HUES6 (cell line): ENCODE data around the gene SNRPD2.
"Not testable (repeated sequence)": the region's sequence is repeated elsewhere in the genome, so short reads cannot be mapped to it uniquely, and the experiment has no call there.

Experiments
- H3K27ac ChIP-seq: 2 replicates; pipeline ENCODE4 v1.7.0; 2013; ENCODE audit warnings: low read depth, mild to moderate bottlenecking, low read length, inconsistent platforms
- H3K27me3 ChIP-seq: 2 replicates; pipeline ENCODE4 v1.6.1; 2013; ENCODE audit warnings: low read length; ENCODE audit not compliant: control insufficient read depth, insufficient read depth
- H3K36me3 ChIP-seq: 2 replicates; pipeline ENCODE4 v1.6.1; 2013; ENCODE audit warnings: low read length; ENCODE audit not compliant: control insufficient read depth, insufficient read depth
- H3K4me1 ChIP-seq: 2 replicates; pipeline ENCODE4 v1.6.1; 2013; ENCODE audit warnings: low read length; ENCODE audit not compliant: control insufficient read depth, insufficient read depth
- H3K4me3 ChIP-seq: 2 replicates; pipeline ENCODE4 v1.5.1; 2013; ENCODE audit warnings: low read depth, low read length
- H3K9ac ChIP-seq: one replicate; pipeline ENCODE4 v1.6.1; 2013; ENCODE audit warnings: mild to moderate bottlenecking, low read length
- H3K9me3 ChIP-seq: 2 replicates; pipeline ENCODE4 v1.6.1; 2013; ENCODE audit warnings: low read depth, low read length; ENCODE audit not compliant: control insufficient read depth, insufficient read depth

Gene SNRPD2

DNA sequence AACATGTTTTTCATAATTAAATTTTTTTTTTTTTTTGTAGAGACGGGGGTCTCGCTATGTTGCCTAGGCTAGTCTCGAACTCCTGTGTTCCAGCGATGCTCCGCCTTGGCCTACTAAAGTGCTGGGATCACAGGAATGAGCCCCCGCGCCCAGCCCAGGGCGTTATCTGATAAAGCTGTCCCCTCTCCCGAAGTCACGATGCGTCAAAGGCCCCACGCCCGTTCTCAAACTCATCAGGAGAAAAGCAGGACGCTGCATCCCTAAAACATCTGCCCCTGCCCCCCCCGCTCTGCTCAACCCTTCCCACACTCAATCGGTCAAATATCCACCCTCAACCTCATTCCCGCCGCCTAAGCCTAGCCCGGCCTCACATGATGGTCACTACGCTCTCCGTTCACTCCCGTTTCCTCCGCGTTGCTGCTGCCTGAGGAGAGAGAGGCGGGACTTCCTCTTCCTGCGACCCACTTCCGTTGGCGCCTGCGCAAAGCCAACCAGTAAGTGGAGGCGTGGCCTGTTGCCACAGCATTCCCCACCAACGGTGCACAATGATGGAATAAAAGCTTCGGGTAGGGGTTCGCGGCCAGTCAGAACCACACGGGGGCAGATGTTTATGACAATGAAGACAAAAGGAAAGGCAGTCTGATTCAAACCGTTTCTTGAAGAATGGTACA is at the start of gene SNRPD2:
Gene SNRPD2, minus strand, starts transcription at position 438 of the 671 bp plus-strand sequence. Its CDS starts 65 bp downstream, at position 373.
- H3K9me3 ChIP-seq = no peaks in the 10 kb centered on the region
- peak within 1 kb of the TSS; percentile 94 for H3K9ac ChIP-seq
- peak within 1 kb of the TSS; percentile 94 for H3K4me3 ChIP-seq
- peaks cover 2% of the 10 kb centered on the region; the same call in 1 of the 2 replicates for H3K4me1 ChIP-seq
- peak within 1 kb of the TSS; percentile 24; the same call in 1 of the 2 replicates for H3K27ac ChIP-seq
- peaks cover 44% of the 10 kb centered on the region for H3K36me3 ChIP-seq
- no peaks in the 10 kb centered on the region for H3K27me3 ChIP-seq

DNA sequence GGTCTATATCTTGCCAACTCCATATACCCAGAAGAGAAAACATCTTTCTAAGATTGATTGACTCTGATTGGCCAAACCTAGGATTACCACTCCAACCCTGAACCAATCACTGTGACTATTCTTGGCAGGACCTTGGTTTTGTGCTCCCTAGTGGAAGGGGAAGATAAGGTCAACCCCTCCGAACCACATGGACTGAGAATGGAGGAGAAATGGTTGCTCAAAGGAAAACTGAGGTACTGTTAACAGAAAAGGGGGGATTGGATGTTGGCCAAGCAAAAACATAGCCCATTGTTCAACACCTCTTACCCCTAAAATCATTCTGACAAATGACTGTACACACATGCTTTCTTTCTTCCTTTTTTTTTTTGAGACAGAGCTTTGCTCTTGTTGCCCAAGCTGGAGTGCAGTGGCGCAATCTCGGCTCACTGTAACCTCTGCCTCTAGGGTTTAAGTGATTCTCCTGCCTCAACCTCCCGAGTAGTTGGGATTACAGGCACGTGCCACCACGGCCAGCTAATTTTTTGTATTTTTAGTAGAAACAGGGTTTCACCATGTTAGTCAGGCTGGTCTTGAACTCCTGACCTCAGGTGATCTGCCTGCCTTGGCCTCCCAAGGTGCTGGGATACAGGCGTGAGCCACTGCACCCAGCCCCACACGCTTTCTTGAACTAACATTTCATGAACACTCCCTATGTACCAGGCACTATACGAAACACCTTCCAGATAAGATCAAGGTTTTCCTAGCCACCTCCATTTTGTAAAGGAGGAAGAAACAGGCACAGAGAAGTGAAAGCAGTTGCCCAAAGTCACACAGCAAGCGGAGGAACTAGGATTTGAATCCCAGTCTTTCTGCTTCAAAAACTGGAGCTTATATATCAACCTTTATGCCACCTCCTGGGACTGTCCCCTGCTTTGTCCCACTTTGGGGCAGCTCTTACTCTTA is 48.0 kb upstream of the SNRPD2 start:
- no peak overlapping the region for H3K4me3 ChIP-seq
- no peaks in the 10 kb centered on the region for H3K9me3 ChIP-seq
- no peaks in the 10 kb centered on the region for H3K36me3 ChIP-seq
- no peaks in the 10 kb centered on the region; the same call in 1 of the 2 replicates for H3K4me1 ChIP-seq
- H3K27ac ChIP-seq = no peak overlapping the region
- no peaks in the 10 kb centered on the region for H3K27me3 ChIP-seq
- H3K9ac ChIP-seq = no peak overlapping the region

DNA sequence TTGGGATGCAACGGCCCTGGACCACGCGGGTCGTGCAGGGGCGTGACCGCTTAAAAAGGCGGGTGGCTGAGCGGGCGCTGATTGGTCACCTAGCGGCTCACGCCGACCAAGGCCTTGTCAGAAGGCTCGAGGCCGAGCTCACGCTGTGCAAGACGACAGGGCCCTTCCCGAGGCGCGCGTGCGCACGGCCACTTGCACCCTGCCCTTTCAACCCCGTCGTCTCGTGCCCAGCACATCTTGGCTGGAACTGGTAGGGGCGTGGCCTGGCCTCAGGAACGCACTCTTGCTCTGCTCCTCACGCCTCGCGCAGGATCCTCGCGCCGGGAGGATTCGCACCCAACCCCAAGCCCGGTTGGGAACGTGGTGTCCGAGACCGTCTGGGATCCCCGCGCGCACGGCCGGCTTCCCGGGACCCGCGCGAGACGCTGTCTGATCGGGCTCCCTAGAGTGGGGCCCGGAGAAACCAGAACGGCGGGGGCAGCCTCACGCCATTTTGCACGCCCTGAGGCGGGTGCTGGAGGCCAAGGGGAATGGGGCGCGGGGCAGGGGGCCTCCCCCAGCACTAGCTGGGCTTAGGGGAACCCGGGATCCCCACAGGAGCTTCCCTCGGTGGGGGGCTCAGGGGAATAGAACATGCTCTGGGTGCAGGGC is 41.5 kb upstream of the SNRPD2 start, which contains the start of gene MEIOSIN:
Gene MEIOSIN, plus strand, starts transcription at position 280 of the 651 bp plus-strand sequence. CDS start 1,938 bp downstream, outside the sequence.
- Histone ChIP-seq H3K36me3 (no peaks in the 10 kb centered on the region), H3K4me3 (no peak within 1 kb of the TSS), H3K9me3 (no peaks in the 10 kb centered on the region), H3K27ac (no peak within 1 kb of the TSS), H3K4me1 (peaks cover 1% of the 10 kb centered on the region; the same call in 1 of the 2 replicates), H3K27me3 (no peaks in the 10 kb centered on the region), H3K9ac (no peak within 1 kb of the TSS)

DNA sequence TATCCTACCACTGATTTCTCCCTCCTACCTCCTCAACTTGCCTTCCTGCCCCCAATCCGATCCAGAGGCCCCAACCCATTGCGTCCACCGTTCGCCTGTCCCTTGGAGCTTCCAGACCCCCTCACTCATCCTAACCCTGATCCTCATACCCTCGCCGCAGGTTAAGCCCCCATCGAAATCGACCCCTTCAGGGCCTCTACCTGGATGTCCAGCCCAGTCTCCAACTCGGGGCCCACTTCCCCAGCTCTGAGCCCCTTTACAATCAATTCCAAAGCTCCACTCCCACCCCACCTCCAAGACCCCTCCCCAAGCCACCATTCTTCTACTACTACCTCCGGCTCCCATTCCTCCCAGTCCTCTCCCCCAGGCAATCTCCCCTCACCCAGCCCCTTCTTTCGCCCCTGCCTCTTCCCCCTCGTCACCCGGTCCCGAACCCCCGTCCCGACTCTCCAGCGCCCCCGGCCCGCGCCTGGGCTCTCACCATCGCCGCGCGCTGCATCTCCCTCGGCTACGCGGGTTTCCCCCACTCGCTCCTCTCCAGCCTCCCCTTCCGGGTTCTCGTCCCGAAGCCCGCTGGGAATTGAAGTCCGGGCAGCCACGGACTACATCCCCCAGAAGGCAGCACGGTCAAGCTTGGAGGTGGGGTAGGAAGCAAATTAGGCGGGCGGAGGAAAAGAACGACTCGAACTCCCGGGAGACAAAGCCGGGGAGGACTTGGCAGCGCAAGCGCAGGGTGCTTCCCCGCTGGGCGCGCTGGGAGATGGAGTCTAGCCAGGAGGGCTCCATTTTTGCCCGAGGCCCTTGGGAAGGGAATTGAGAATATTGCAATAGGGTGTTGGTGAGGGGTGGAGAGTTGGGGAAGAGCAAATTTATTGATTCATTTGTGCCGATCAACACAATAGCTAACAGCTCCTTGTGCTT is 38.9 kb upstream of the SNRPD2 start, which contains the start of gene FBXO46:
Gene FBXO46, minus strand, starts transcription at position 529 of the 921 bp plus-strand sequence. CDS start 17,401 bp downstream, outside the sequence.
- Histone ChIP-seq H3K27me3 (no peaks in the 10 kb centered on the region), H3K36me3 (no peaks in the 10 kb centered on the region), H3K4me3 (peak within 1 kb of the TSS; percentile 88), H3K4me1 (peaks cover 4% of the 10 kb centered on the region; the same call in 1 of the 2 replicates), H3K9ac (peak within 1 kb of the TSS; percentile 82), H3K9me3 (no peaks in the 10 kb centered on the region), H3K27ac (peak within 1 kb of the TSS; percentile 33; the same call in 1 of the 2 replicates)

DNA sequence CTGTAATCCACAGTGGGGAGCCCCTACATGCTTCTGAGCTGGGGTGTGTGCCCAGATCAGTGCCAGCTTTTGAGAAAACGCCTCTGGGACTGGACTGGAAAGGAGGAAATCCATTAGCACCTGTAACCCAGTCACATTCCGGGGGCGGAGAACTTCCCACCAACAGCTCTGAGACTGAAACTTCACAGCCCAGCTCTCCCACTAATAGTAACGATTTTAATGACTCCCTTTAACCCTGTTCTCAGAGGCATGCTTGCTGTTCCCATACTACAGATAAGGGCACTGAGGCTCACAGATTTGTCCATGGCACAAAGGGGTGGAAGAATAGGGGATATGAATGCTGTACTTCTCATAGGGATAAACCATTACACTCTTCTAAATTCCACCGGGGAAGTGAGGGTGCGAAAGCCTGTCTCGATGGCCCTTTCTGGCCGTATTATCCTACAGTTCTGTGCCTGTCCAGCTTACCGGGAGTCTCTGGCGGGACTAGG is 38.1 kb upstream of the SNRPD2 start:
- no peaks in the 10 kb centered on the region for H3K36me3 ChIP-seq
- no peaks in the 10 kb centered on the region for H3K27me3 ChIP-seq
- H3K4me3 ChIP-seq = peak overlapping the region; percentile 88
- H3K9me3 ChIP-seq = no peaks in the 10 kb centered on the region
- H3K27ac ChIP-seq = peak overlapping the region; percentile 33; the same call in 1 of the 2 replicates
- peak overlapping the region; percentile 82 for H3K9ac ChIP-seq
- peaks cover 4% of the 10 kb centered on the region; the same call in 1 of the 2 replicates for H3K4me1 ChIP-seq

DNA sequence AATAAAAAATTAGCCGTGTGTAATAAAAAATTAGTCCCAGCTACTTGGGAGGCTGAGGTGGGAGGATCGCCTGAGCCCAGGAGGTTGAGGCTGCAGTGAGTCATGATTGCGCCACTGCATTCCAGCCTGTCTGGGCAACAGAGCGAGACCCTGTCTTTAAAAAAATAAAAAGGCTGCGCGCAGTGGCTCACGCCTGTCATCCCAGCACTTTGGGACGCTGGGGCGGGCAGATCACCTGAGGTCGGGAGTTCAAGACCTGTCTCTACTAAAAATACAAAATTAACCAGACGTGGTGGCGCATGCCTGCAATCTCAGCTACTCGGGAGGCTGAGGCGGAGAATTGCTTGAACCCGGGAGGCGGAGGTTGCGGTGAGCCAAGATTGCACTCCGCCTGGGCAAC is 36.9 kb upstream of the SNRPD2 start:
- H3K27me3 ChIP-seq, H3K9me3 ChIP-seq, H3K36me3 ChIP-seq, H3K9ac ChIP-seq, H3K4me1 ChIP-seq, H3K27ac ChIP-seq, H3K4me3 ChIP-seq: not testable (repeated sequence)

DNA sequence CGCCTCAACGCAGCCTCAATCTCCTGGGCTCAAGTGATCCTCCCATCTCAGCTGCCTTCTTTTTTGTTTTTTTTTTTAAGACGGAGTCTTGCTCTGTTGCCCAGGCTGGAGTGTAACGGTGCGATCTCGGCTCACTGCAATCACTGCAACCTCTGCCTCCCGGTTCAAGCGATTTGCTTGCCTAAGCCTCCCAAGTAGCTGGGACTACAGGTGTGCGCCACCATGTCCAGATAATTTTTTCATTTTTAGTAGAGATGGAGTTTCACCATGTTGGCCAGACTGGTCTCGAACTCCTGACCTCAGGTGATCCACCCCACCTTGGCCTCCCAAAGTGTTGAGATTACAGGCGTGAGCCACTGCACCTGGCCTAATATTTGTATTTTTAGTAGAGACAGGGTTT is 28.3 kb upstream of the SNRPD2 start:
- not testable (repeated sequence) for H3K27me3 ChIP-seq, H3K4me3 ChIP-seq, H3K9me3 ChIP-seq, H3K27ac ChIP-seq, H3K9ac ChIP-seq
- Histone ChIP-seq H3K36me3 (peaks cover 18% of the 10 kb centered on the region), H3K4me1 (peaks cover 15% of the 10 kb centered on the region)

DNA sequence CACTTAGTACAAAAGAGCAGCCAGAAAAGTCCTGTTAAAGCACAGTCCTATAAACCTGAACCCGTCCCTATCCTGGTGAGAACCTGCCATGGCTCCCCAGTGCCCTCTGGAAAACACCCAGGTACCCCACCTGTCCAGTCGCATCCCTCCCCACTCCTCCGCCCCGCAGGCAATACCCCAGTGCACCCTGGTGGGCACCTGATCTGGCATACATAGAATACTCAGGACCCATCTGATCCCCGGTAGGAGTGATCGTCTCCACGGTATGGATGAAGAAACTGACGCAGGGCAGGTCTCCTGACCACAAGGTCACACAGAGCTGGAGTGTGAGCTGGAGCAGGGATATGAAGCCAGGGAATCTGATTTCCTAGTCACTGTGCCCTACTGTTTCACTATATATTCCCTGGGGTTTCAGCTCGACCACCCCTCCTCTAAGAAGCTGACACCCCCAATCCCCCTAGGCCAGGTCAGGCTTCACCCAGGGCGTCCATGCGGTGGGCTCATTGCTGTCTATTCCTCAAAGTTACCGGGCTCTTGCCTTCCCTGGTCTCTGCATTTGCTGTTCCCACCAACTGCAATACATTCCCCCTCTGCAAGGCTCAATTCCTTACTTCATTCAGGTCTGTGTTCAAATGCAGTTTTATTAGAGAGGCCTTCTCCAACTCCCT is 26.4 kb upstream of the SNRPD2 start:
- H3K27ac ChIP-seq = peak overlapping the region; percentile 86
- peak overlapping the region; percentile 60 for H3K4me3 ChIP-seq
- no peaks in the 10 kb centered on the region for H3K9me3 ChIP-seq
- peaks cover 17% of the 10 kb centered on the region for H3K36me3 ChIP-seq
- peaks cover 18% of the 10 kb centered on the region for H3K4me1 ChIP-seq
- peak overlapping the region; percentile 90 for H3K9ac ChIP-seq
- H3K27me3 ChIP-seq = no peaks in the 10 kb centered on the region

DNA sequence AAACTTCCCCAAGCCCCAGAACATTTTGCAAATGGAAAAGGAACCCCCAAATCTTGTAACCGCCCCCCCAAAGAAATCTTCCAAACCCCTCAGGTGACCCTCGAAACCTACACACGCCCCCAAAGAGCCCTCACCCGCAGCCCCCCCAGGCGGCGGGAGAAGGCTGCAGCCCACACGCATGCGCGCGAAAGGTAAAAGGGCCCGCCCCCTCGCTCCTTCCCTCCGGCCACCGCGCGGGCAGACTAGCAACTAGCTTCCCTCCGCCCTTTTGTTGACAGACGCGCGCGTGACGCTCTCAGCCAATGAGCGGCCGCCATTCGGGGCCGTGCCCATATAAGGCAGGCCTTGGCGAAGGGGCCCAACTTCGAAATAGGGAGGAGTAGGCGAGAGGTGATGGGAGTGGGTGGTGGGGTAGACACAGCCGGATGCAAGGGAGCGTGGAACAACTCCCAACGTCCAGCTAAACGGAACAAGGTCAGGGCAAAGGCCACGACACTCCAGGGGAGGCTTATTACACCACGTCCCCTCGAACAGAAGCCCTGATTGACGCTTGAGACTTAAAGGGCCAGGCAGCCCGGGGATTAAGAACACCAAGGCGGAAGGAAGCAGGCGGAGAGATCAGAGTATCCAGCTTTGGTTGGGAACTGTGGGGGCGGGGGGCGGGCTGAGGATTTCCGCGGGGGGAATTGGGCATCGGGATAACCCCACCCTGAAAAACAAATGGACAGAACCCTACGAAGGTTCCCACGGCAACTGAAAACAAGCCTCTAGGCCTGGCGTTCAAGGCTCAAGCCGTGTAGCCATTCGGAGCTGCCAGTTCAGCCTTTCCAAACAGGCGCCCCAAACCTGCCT is 25.6 kb upstream of the SNRPD2 start:
- Histone ChIP-seq H3K9ac (peak overlapping the region; percentile 93), H3K36me3 (peaks cover 23% of the 10 kb centered on the region), H3K4me3 (peak overlapping the region; percentile 71), H3K27ac (peak overlapping the region; percentile 87), H3K9me3 (no peaks in the 10 kb centered on the region), H3K27me3 (no peaks in the 10 kb centered on the region), H3K4me1 (peaks cover 18% of the 10 kb centered on the region)
